Activated T-cell treated with anti-CD3 and anti-CD28 coated beads, Interleukin-2, amount 50 U/mL, for 72 hours (primary cell): Measurements from ENCODE around the gene PMM1. TPM values are rescaled to one million over a fixed set of nuclear protein-coding genes. Genes with fewer than 3 reads are reported as not detected.
"Not testable (repeated sequence)": the region's sequence is repeated elsewhere in the genome, so short reads cannot be mapped to it uniquely, and the experiment has no call there.

Experiments
- ATAC-seq, 2 donors: fragments of 150-1000 bp; cut with Tn5 transposase; replicated peaks in 1 of 2; 2 replicates each; pipeline ENCODE4 v1.10.0; 2021; ENCODE audit warnings: moderate library complexity in 2 of 2, mild to moderate bottlenecking in 1 of 2
- DNase-seq, 2 donors: peaks; one replicate each; pipeline ENCODE4 v3.0.0; 2021 to 2022; ENCODE audit warnings: mixed read lengths in 1 of 2
- H3K27ac Mint-ChIP-seq: one replicate; pipeline ENCODE4 v1.8.0; 2022; ENCODE audit warnings: mild to moderate bottlenecking, moderate library complexity, mixed read lengths
- H3K27me3 Mint-ChIP-seq: one replicate; pipeline ENCODE4 v1.8.0; 2022; ENCODE audit warnings: low read depth, mixed read lengths
- H3K36me3 Mint-ChIP-seq, 2 donors: one replicate each; pipeline ENCODE4 v1.8.0; 2022; ENCODE audit warnings: mixed read lengths in 2 of 2, mild to moderate bottlenecking in 1 of 2; ENCODE audit not compliant: insufficient read depth in 2 of 2
- H3K4me1 Mint-ChIP-seq: one replicate; pipeline ENCODE4 v1.8.0; 2022; ENCODE audit warnings: low read depth, mixed read lengths
- H3K4me3 Mint-ChIP-seq, 2 donors: one replicate each; pipeline ENCODE4 v1.8.0; 2022; ENCODE audit warnings: mild to moderate bottlenecking in 2 of 2, mixed read lengths in 2 of 2, moderate library complexity in 2 of 2
- H3K9me3 Mint-ChIP-seq, 2 donors: one replicate each; pipeline ENCODE4 v1.8.0; 2022; ENCODE audit warnings: mixed read lengths in 2 of 2
- total RNA-seq, 2 donors: library from RNA; stranded (reverse); gene quantifications; one replicate each; pipeline ENCODE4 v1.2.3, GENCODE V29; 2022

PMM1 gene
- total RNA-seq, 2 donors from 2014 or later, result 84.3 to 86.2 TPM

GRCh38 chr22:41587347-41587723 lies 2.3 kb downstream of the PMM1 start:
- Mint-ChIP-seq H3K9me3 (no peaks in the 10 kb centered on the region), H3K4me1 (peaks cover 21% of the 10 kb centered on the region), H3K36me3 (peaks cover 0 to 10% of the 10 kb centered on the region in 2 donors), H3K27me3 (no peaks in the 10 kb centered on the region), H3K27ac (no peak overlapping the region), H3K4me3 (no peak overlapping the region)
- no peak for DNase-seq
- ATAC-seq, result no peak

- Mint-ChIP-seq H3K27ac (no peak overlapping the region), H3K4me3 (no peak overlapping the region), H3K36me3 (peaks cover 0 to 11% of the 10 kb centered on the region in 2 donors), H3K4me1 (peaks cover 23% of the 10 kb centered on the region), H3K9me3 (no peaks in the 10 kb centered on the region), H3K27me3 (no peaks in the 10 kb centered on the region)
- ATAC-seq (no peak), DNase-seq (no peak)
Measured at GRCh38 chr22:41585898-41586297, 3.7 kb downstream of the PMM1 start.

GRCh38 chr22:41584881-41585280 lies 4.8 kb downstream of the PMM1 start:
- Mint-ChIP-seq H3K9me3 (no peaks in the 10 kb centered on the region), H3K36me3 (peaks cover 0 to 16% of the 10 kb centered on the region in 2 donors), H3K27me3 (no peaks in the 10 kb centered on the region), H3K27ac (no peak overlapping the region), H3K4me1 (peaks cover 23% of the 10 kb centered on the region), H3K4me3 (no peak overlapping the region)
- no peak for DNase-seq
- no peak for ATAC-seq

- Mint-ChIP-seq H3K4me3 (no peak overlapping the region), H3K27ac (no peak overlapping the region), H3K4me1 (peaks cover 7% of the 10 kb centered on the region), H3K36me3 (peaks cover 0 to 14% of the 10 kb centered on the region in 2 donors), H3K27me3 (no peaks in the 10 kb centered on the region), H3K9me3 (no peaks in the 10 kb centered on the region)
- ATAC-seq (no peak), DNase-seq (no peak)
Measured at GRCh38 chr22:41582694-41583093, 6.9 kb downstream of the PMM1 start.

GRCh38 chr22:41579997-41580355 lies 9.7 kb downstream of the PMM1 start:
- Mint-ChIP-seq H3K36me3 (peaks cover 0 to 12% of the 10 kb centered on the region in 2 donors), H3K4me1 (peaks cover 5% of the 10 kb centered on the region), H3K9me3 (no peaks in the 10 kb centered on the region), H3K4me3 (no peak overlapping the region), H3K27ac (no peak overlapping the region), H3K27me3 (no peaks in the 10 kb centered on the region)
- no peak for ATAC-seq
- DNase-seq, result no peak

GRCh38 chr22:41579297-41579996 lies 10.2 kb downstream of the PMM1 start:
- Mint-ChIP-seq H3K4me1 (peaks cover 5% of the 10 kb centered on the region), H3K27ac (no peak overlapping the region), H3K27me3 (no peaks in the 10 kb centered on the region), H3K9me3 (no peaks in the 10 kb centered on the region), H3K4me3 (no peak overlapping the region), H3K36me3 (peaks cover 0 to 12% of the 10 kb centered on the region in 2 donors)
- DNase-seq (no peak), ATAC-seq (no peak)

- no peaks in the 10 kb centered on the region for H3K9me3 Mint-ChIP-seq
- H3K27ac Mint-ChIP-seq, result no peak overlapping the region
- peaks cover 5% of the 10 kb centered on the region for H3K4me1 Mint-ChIP-seq
- no peaks in the 10 kb centered on the region for H3K27me3 Mint-ChIP-seq
- ATAC-seq (no peak), DNase-seq (no peak)
- H3K36me3 Mint-ChIP-seq, result peaks cover 0 to 12% of the 10 kb centered on the region in 2 donors
- no peak overlapping the region for H3K4me3 Mint-ChIP-seq
Measured at GRCh38 chr22:41578818-41579217, 10.8 kb downstream of the PMM1 start.

GRCh38 chr22:41578114-41578513 lies 11.5 kb downstream of the PMM1 start:
- Mint-ChIP-seq H3K4me1 (peaks cover 5% of the 10 kb centered on the region), H3K9me3 (no peaks in the 10 kb centered on the region), H3K27me3 (no peaks in the 10 kb centered on the region), H3K27ac (no peak overlapping the region), H3K4me3 (no peak overlapping the region), H3K36me3 (peaks cover 0 to 10% of the 10 kb centered on the region in 2 donors)
- ATAC-seq (no peak), DNase-seq (no peak)

- ATAC-seq (peak in 1 of 2 donors; percentile 50), DNase-seq (peak; percentile 37 to 42)
- Mint-ChIP-seq H3K36me3 (peaks cover 0 to 5% of the 10 kb centered on the region in 2 donors), H3K4me1 (no peaks in the 10 kb centered on the region), H3K27me3 (no peaks in the 10 kb centered on the region), H3K27ac (peak overlapping the region; percentile 9), H3K9me3 (no peaks in the 10 kb centered on the region), H3K4me3 (no peak overlapping the region)
Measured at GRCh38 chr22:41576877-41577276, 12.8 kb downstream of the PMM1 start.

GRCh38 chr22:41575533-41575932 lies 14.1 kb downstream of the PMM1 start:
- DNase-seq, result no peak
- Mint-ChIP-seq H3K27me3 (no peaks in the 10 kb centered on the region), H3K4me3 (no peak overlapping the region), H3K27ac (no peak overlapping the region), H3K9me3 (no peaks in the 10 kb centered on the region), H3K36me3 (peaks cover 0 to 5% of the 10 kb centered on the region in 2 donors), H3K4me1 (no peaks in the 10 kb centered on the region)
- no peak for ATAC-seq

- DNase-seq, result no peak
- no peaks in the 10 kb centered on the region for H3K36me3 Mint-ChIP-seq
- H3K9me3 Mint-ChIP-seq, result no peaks in the 10 kb centered on the region
- no peaks in the 10 kb centered on the region for H3K27me3 Mint-ChIP-seq
- H3K4me3 Mint-ChIP-seq, result no peak overlapping the region
- peak in 1 of 2 donors; percentile 15 for ATAC-seq
- H3K27ac Mint-ChIP-seq, result no peak overlapping the region
- no peaks in the 10 kb centered on the region for H3K4me1 Mint-ChIP-seq
Measured at GRCh38 chr22:41574847-41575381, 14.7 kb downstream of the PMM1 start.

- Mint-ChIP-seq H3K9me3 (no peaks in the 10 kb centered on the region), H3K4me3 (no peak overlapping the region), H3K36me3 (no peaks in the 10 kb centered on the region), H3K4me1 (no peaks in the 10 kb centered on the region), H3K27me3 (no peaks in the 10 kb centered on the region), H3K27ac (no peak overlapping the region)
- ATAC-seq (no peak), DNase-seq (no peak)
Measured at GRCh38 chr22:41573677-41574076, 16.0 kb downstream of the PMM1 start.

GRCh38 chr22:41572305-41572704 lies 17.3 kb downstream of the PMM1 start:
- not testable (repeated sequence) for H3K4me1 Mint-ChIP-seq, H3K4me3 Mint-ChIP-seq, H3K36me3 Mint-ChIP-seq, H3K27me3 Mint-ChIP-seq, ATAC-seq, H3K27ac Mint-ChIP-seq, H3K9me3 Mint-ChIP-seq, DNase-seq

- Mint-ChIP-seq H3K4me3 (no peak overlapping the region), H3K4me1 (no peaks in the 10 kb centered on the region), H3K36me3 (no peaks in the 10 kb centered on the region), H3K27me3 (no peaks in the 10 kb centered on the region), H3K9me3 (no peaks in the 10 kb centered on the region), H3K27ac (no peak overlapping the region)
- no peak for ATAC-seq
- no peak for DNase-seq
Measured at GRCh38 chr22:41571786-41572185, 17.9 kb downstream of the PMM1 start.
